GM12892 (cell line): ENCODE measurements around the gene APCDD1.
"Not testable (repeated sequence)": the region's sequence is repeated elsewhere in the genome, so short reads cannot be mapped to it uniquely, and the experiment has no call there.

Source experiments
- DNase-seq: peaks from one replicate; pipeline ENCODE4 v3.0.0; 2011; ENCODE audit not compliant: insufficient read length
- FAIRE-seq: peaks from 2 replicates; lab custom pipeline; 2011; peaks lifted over from hg19 to GRCh38; lab: Jason Lieb, UNC
- POLR2A ChIP-seq: IDR thresholded peaks from 2 replicates; pipeline ENCODE4 v1.6.1; 2011; ENCODE audit warnings: low read depth, low read length, control low read depth
- POLR2AphosphoS5 ChIP-seq: IDR thresholded peaks from 2 replicates; pipeline ENCODE4 v1.6.1; 2011; ENCODE audit warnings: low read depth, low read length, control low read depth
- TAF1 ChIP-seq: IDR thresholded peaks from 2 replicates; pipeline ENCODE4 v1.6.1; 2011; ENCODE audit warnings: low read depth, mild to moderate bottlenecking, control low read depth, low read length, borderline replicate concordance

Gene APCDD1

GRCh38 chr18:10525697-10526560 is 71.5 kb downstream of the APCDD1 start, which contains the start of gene NAPG:
Gene NAPG (plus strand): TSS chr18:10526027. CDS start chr18:10526103, 76 bp downstream.
- peak; percentile 37; the same call in 1 of the 2 replicates for TF ChIP-seq POLR2AphosphoS5
- peak; percentile 73 for TF ChIP-seq POLR2A
- TF ChIP-seq TAF1 = no peak
- DNase-seq (peak; percentile 89), FAIRE-seq (peak; percentile 96)

GRCh38 chr18:10526561-10526949 is 72.1 kb downstream of the APCDD1 start:
- DNase-seq (no peak), FAIRE-seq (no peak)
- TF ChIP-seq TAF1 = no peak

GRCh38 chr18:10528439-10528838 is 74.0 kb downstream of the APCDD1 start:
- DNase-seq (no peak), FAIRE-seq (no peak)

GRCh38 chr18:10530002-10530401 is 75.6 kb downstream of the APCDD1 start:
- no peak for TF ChIP-seq POLR2AphosphoS5
- no peak for TF ChIP-seq TAF1
- TF ChIP-seq POLR2A = no peak
- DNase-seq (no peak), FAIRE-seq (no peak)

More at GRCh38 chr18:10528439-10528838, 74.0 kb downstream of the APCDD1 start:
- TF ChIP-seq POLR2AphosphoS5 (no peak), TAF1 (no peak), POLR2A (no peak)

- TF ChIP-seq POLR2A (no peak), POLR2AphosphoS5 (no peak), TAF1 (no peak)
- DNase-seq (no peak), FAIRE-seq (no peak)
Observed at GRCh38 chr18:10530852-10531251, 76.4 kb downstream of the APCDD1 start.

- peak; percentile 17 for FAIRE-seq
- DNase-seq = no peak
- no peak for TF ChIP-seq POLR2AphosphoS5
- TF ChIP-seq TAF1 = no peak
- no peak for TF ChIP-seq POLR2A
Observed at GRCh38 chr18:10533111-10533510, 78.7 kb downstream of the APCDD1 start.

GRCh38 chr18:10536280-10536679 is 81.8 kb downstream of the APCDD1 start:
- TF ChIP-seq POLR2A = no peak
- TF ChIP-seq POLR2AphosphoS5 = no peak
- TF ChIP-seq TAF1 = no peak
- DNase-seq = no peak
- no peak for FAIRE-seq

- TF ChIP-seq POLR2AphosphoS5 (no peak), TAF1 (no peak), POLR2A (no peak)
- FAIRE-seq (no peak), DNase-seq (no peak)
Observed at GRCh38 chr18:10537765-10538164, 83.3 kb downstream of the APCDD1 start.

- not testable (repeated sequence) for DNase-seq, FAIRE-seq
Observed at GRCh38 chr18:10539124-10539523, 84.7 kb downstream of the APCDD1 start.
